Endothelial cell of umbilical vein (primary cell): ENCODE data around the gene KCNQ5. TPM values are rescaled to one million over a fixed set of nuclear protein-coding genes. Genes with fewer than 3 reads are reported as not detected.

ENCODE experiments used
- BruUV-seq: library from RNA; stranded (reverse); fragments of 400-500 nt; replicated peaks from 2 replicates; lab custom pipeline; 2021; lab: Mats Ljungman, UMichigan
- CTCF ChIA-PET: fragments of 300-600, 350-600 bp; sonication (Branson Sonifier 250); formaldehyde crosslinking; loops from one replicate; lab custom pipeline; 2021; ENCODE audit warnings: antibody characterized with exemption, inconsistent platforms; lab: Charles Lee
- POLR2A ChIA-PET: fragments of 300-600, 350-600 bp; sonication (Branson Sonifier 250); formaldehyde crosslinking; loops from one replicate; lab custom pipeline; 2021; ENCODE audit warnings: antibody characterized with exemption, inconsistent platforms; lab: Charles Lee
- DNase-seq: peaks from one replicate; pipeline ENCODE4 v3.0.0-alpha.2; 2011; ENCODE audit warnings: low read depth, low spot score
- FAIRE-seq: peaks from 2 replicates; lab custom pipeline; 2011; peaks lifted over from hg19 to GRCh38; lab: Jason Lieb, UNC
- H2AFZ ChIP-seq: 2 replicates; pipeline ENCODE4 v1.6.0; 2012; ENCODE audit warnings: low read depth, low read length, control low read depth, inconsistent platforms
- H3K27ac ChIP-seq: 2 replicates; pipeline ENCODE4 v1.5.1; 2011; ENCODE audit warnings: low read depth, mild to moderate bottlenecking, control low read depth, low read length, moderate library complexity; ENCODE audit not compliant: insufficient read depth
- H3K27me3 ChIP-seq, 2 experiments: 2 replicates each; pipeline versions ENCODE4 v1.6.0 to v1.6.1; 2011; ENCODE audit warnings: low read length in 2 of 2, mixed read lengths in 1 of 2; ENCODE audit not compliant: control insufficient read depth in 2 of 2, insufficient read depth in 2 of 2
- H3K36me3 ChIP-seq, 2 experiments: 2 replicates in 1 of 2; 3 replicates in 1 of 2; pipeline ENCODE4 v1.5.1; 2011; ENCODE audit warnings: low read length in 2 of 2, mild to moderate bottlenecking in 1 of 2, moderate library complexity in 1 of 2; ENCODE audit not compliant: control insufficient read depth in 2 of 2, insufficient read depth in 2 of 2; ENCODE audit errors: extremely low read depth in 1 of 2
- H3K4me1 ChIP-seq: 3 replicates; pipeline ENCODE4 v1.5.1; 2011; ENCODE audit warnings: mild to moderate bottlenecking, low read length; ENCODE audit not compliant: control insufficient read depth, insufficient read depth; ENCODE audit errors: extremely low read depth
- H3K4me2 ChIP-seq: 2 replicates; pipeline ENCODE4 v1.6.1; 2011; ENCODE audit warnings: low read length, control low read depth, mixed read lengths; ENCODE audit not compliant: insufficient read depth
- H3K4me3 ChIP-seq, 3 experiments: fragments of 200-600 bp in 1 of 3; sonication (generic), shearing (Covaris generic) in 1 of 3; replicated peaks in 1 of 3; 2 replicates each; pipeline ENCODE4 v1.5.1; 2011 to 2016; ENCODE audit warnings: control low read depth in 3 of 3, low read length in 3 of 3, mild to moderate bottlenecking in 2 of 3, inconsistent platforms in 1 of 3, low read depth in 1 of 3, moderate library complexity in 1 of 3; ENCODE audit not compliant: insufficient read depth in 1 of 3
- H3K79me2 ChIP-seq: 2 replicates; pipeline ENCODE4 v1.6.0; 2012; ENCODE audit warnings: low read length, inconsistent platforms; ENCODE audit not compliant: control insufficient read depth, insufficient read depth
- H3K9ac ChIP-seq: replicated peaks from 2 replicates; pipeline ENCODE3; 2011; ENCODE audit warnings: low read length, control low read depth; ENCODE audit not compliant: insufficient read depth; ENCODE audit errors: extremely low read depth
- H3K9me1 ChIP-seq: replicated peaks from 3 replicates; pipeline ENCODE4 v1.6.0; 2011; ENCODE audit warnings: mild to moderate bottlenecking, low read length; ENCODE audit not compliant: control insufficient read depth, insufficient read depth; ENCODE audit errors: extremely low read depth
- H3K9me3 ChIP-seq: replicated peaks from 2 replicates; pipeline ENCODE4 v1.5.1; 2012; ENCODE audit warnings: low read length, inconsistent platforms; ENCODE audit not compliant: control insufficient read depth, insufficient read depth
- H4K20me1 ChIP-seq: replicated peaks from 2 replicates; pipeline ENCODE3; 2011; ENCODE audit warnings: mild to moderate bottlenecking, low read length; ENCODE audit not compliant: control insufficient read depth, insufficient read depth; ENCODE audit errors: extremely low read depth
- CTCF ChIP-seq, 2 donors: IDR thresholded peaks; 1 replicate in 1 of 2; 2 replicates in 1 of 2; pipeline ENCODE4 v1.5.1; 2011; ENCODE audit warnings: low read length in 2 of 2, mild to moderate bottlenecking in 2 of 2, moderate library complexity in 2 of 2, control low read depth in 1 of 2, inconsistent platforms in 1 of 2, low read depth in 1 of 2; ENCODE audit not compliant: insufficient read depth in 1 of 2; ENCODE audit errors: extremely low read depth in 1 of 2
- EZH2 ChIP-seq: IDR thresholded peaks from 2 replicates; pipeline ENCODE4 v1.6.1; 2012; ENCODE audit warnings: borderline replicate concordance, low read depth, mild to moderate bottlenecking, moderate library complexity, low read length, inconsistent platforms; ENCODE audit not compliant: severe bottlenecking
- FOS ChIP-seq: IDR thresholded peaks from 2 replicates; pipeline ENCODE4 v1.6.1; 2011; ENCODE audit warnings: mild to moderate bottlenecking, low read length, moderate library complexity, borderline replicate concordance; ENCODE audit not compliant: insufficient read depth
- GATA2 ChIP-seq: IDR thresholded peaks from 2 replicates; pipeline ENCODE4 v1.7.0; 2011; ENCODE audit warnings: low read depth, mild to moderate bottlenecking, moderate library complexity, mixed read lengths, low read length; ENCODE audit not compliant: insufficient read length, insufficient read depth
- JUN ChIP-seq: IDR thresholded peaks from 2 replicates; pipeline ENCODE4 v1.6.1; 2011; ENCODE audit warnings: borderline replicate concordance, low read depth; ENCODE audit not compliant: insufficient read length, insufficient read depth
- MAX ChIP-seq: IDR thresholded peaks from 2 replicates; pipeline ENCODE4 v1.6.1; 2011; ENCODE audit not compliant: insufficient read depth, insufficient read length
- MYC ChIP-seq: IDR thresholded peaks from one replicate; pipeline ENCODE4 v1.6.1; 2011; ENCODE audit warnings: mild to moderate bottlenecking, low read depth, low read length
- POLR2A ChIP-seq: IDR thresholded peaks from 2 replicates; pipeline ENCODE4 v1.6.1; 2012; ENCODE audit warnings: low read depth, mild to moderate bottlenecking, control low read depth, low read length
- POLR2AphosphoS5 ChIP-seq: IDR thresholded peaks from 2 replicates; pipeline ENCODE4 v1.6.1; 2012; ENCODE audit warnings: low read depth, mild to moderate bottlenecking, control low read depth, low read length, moderate library complexity; ENCODE audit not compliant: insufficient read depth
- dilution Hi-C: fragments of 300-500 bp; cut with MboI; formaldehyde crosslinking; loops from one replicate; pipeline ENCODE4 v1.15.0; 2019; ENCODE audit warnings: low sequenced_read_pairs; ENCODE audit not compliant: extremely low pct_ligation_motif_present
- intact Hi-C: fragments of 100-400 bp; cut with micrococcal nuclease; formaldehyde crosslinking; loops from one replicate; pipeline ENCODE4 v1.10.0; 2022
- polyA plus RNA-seq, 4 experiments: library from polyadenylated mRNA; depleted of rRNA in 3 of 4; stranded (reverse) in 3 of 4; unstranded in 1 of 4; fragments of >200 nt; gene quantifications; 2 replicates each; pipeline versions ENCODE4 v1.2.1 to v1.2.3, GENCODE V29; 2011 to 2012; ENCODE audit warnings: missing spikeins in 1 of 4
- total RNA-seq: library from RNA; stranded (reverse); gene quantifications from 2 replicates; pipeline ENCODE4 v1.2.3, GENCODE V29; 2021

Gene KCNQ5
- total and polyA plus RNA-seq, 2 donors (not counting 3 experiments of a cell fraction or from before 2014, with no cell fraction given), result 0.22 TPM; not detected in 1

GRCh38 chr6:72675396-72675795, 53.5 kb downstream of the KCNQ5 start:
- H3K27ac ChIP-seq, result no peak overlapping the region

More at GRCh38 chr6:72675396-72675795, 53.5 kb downstream of the KCNQ5 start:
- CTCF ChIA-PET, result no interaction called here
- intact Hi-C loops (no loop called here), dilution Hi-C loops (no loop called here)
- H3K4me3 ChIP-seq, result no peak overlapping the region
- no peak overlapping the region for H3K9ac ChIP-seq
- H3K4me1 ChIP-seq, result no peaks in the 10 kb centered on the region
- TF ChIP-seq MAX (no peak), POLR2AphosphoS5 (no peak), MYC (no peak), FOS (no peak), JUN (no peak), GATA2 (no peak), CTCF (IDR thresholded peaks at IDR 0.05; ENCODE audit: extremely low read depth in 1 of 2, insufficient read depth in 1 of 2, low read depth in 1 of 2, low read length in 2 of 2) (no peak), POLR2A (no peak), EZH2 (no peak)
- H3K9me1 ChIP-seq, result no peaks in the 10 kb centered on the region
- no peak for FAIRE-seq
- no peaks in the 10 kb centered on the region for H3K79me2 ChIP-seq
- no peaks in the 10 kb centered on the region for H4K20me1 ChIP-seq
- H2AFZ ChIP-seq, result no peak overlapping the region
- H3K9me3 ChIP-seq, result no peaks in the 10 kb centered on the region
- H3K27me3 ChIP-seq, result no peaks in the 10 kb centered on the region
- no peak overlapping the region for H3K4me2 ChIP-seq
- BruUV-seq, result no TSS peak
- H3K36me3 ChIP-seq, result no peaks in the 10 kb centered on the region
- no peak for DNase-seq
- POLR2A ChIA-PET, result no interaction called here
